Measurements from ENCODE around the gene PCDH9.

Gene PCDH9

GRCh38 chr13:66859078-66859477, 371.1 kb downstream of the PCDH9 start:
- DNase-seq (ENCODE audit: low read depth in 2 of 2, low spot score in 1 of 2), result no peak

- DNase-seq (ENCODE audit: low read depth in 2 of 2, low spot score in 1 of 2), result no peak
Measured at GRCh38 chr13:66858163-66858562, 372.0 kb downstream of the PCDH9 start.

- DNase-seq (ENCODE audit: low read depth in 2 of 2, low spot score in 1 of 2), result no peak
Measured at GRCh38 chr13:66855131-66855530, 375.0 kb downstream of the PCDH9 start.

- no peak for DNase-seq (ENCODE audit: low read depth in 2 of 2, low spot score in 1 of 2)
Measured at GRCh38 chr13:66853564-66853963, 376.6 kb downstream of the PCDH9 start.

- DNase-seq (ENCODE audit: low read depth in 2 of 2, low spot score in 1 of 2), result no peak
Measured at GRCh38 chr13:66849706-66850105, 380.4 kb downstream of the PCDH9 start.

GRCh38 chr13:66847541-66847940, 382.6 kb downstream of the PCDH9 start:
- no peak for DNase-seq (ENCODE audit: low read depth in 2 of 2, low spot score in 1 of 2)

- DNase-seq (ENCODE audit: low read depth in 2 of 2, low spot score in 1 of 2), result no peak
Measured at GRCh38 chr13:66845393-66845792, 384.7 kb downstream of the PCDH9 start.

GRCh38 chr13:66844933-66845332, 385.2 kb downstream of the PCDH9 start:
- no peak for DNase-seq (ENCODE audit: low read depth in 2 of 2, low spot score in 1 of 2)

- no peak for DNase-seq (ENCODE audit: low read depth in 2 of 2, low spot score in 1 of 2)
Measured at GRCh38 chr13:66842766-66843165, 387.4 kb downstream of the PCDH9 start.

GRCh38 chr13:66840621-66841020, 389.5 kb downstream of the PCDH9 start:
- no peak for DNase-seq (ENCODE audit: low read depth in 2 of 2, low spot score in 1 of 2)

- no peak for DNase-seq (ENCODE audit: low read depth in 2 of 2, low spot score in 1 of 2)
Measured at GRCh38 chr13:66837246-66837645, 392.9 kb downstream of the PCDH9 start.

- no peak for DNase-seq (ENCODE audit: low read depth in 2 of 2, low spot score in 1 of 2)
Measured at GRCh38 chr13:66835040-66835628, 395.0 kb downstream of the PCDH9 start.

GRCh38 chr13:66830940-66831716, 399.0 kb downstream of the PCDH9 start:
- DNase-seq (ENCODE audit: low read depth in 2 of 2, low spot score in 1 of 2), result no peak

GRCh38 chr13:66829803-66830202, 400.3 kb downstream of the PCDH9 start:
- DNase-seq (ENCODE audit: low read depth in 2 of 2, low spot score in 1 of 2), result no peak

- no peak for DNase-seq (ENCODE audit: low read depth in 2 of 2, low spot score in 1 of 2)
Measured at GRCh38 chr13:66826398-66826797, 403.7 kb downstream of the PCDH9 start.

- no peak for DNase-seq (ENCODE audit: low read depth in 2 of 2, low spot score in 1 of 2)
Measured at GRCh38 chr13:66821551-66821950, 408.6 kb downstream of the PCDH9 start.

GRCh38 chr13:66811455-66811854, 418.7 kb downstream of the PCDH9 start:
- DNase-seq (ENCODE audit: low read depth in 2 of 2, low spot score in 1 of 2), result no peak

- DNase-seq (ENCODE audit: low read depth in 2 of 2, low spot score in 1 of 2), result no peak
Measured at GRCh38 chr13:66809485-66809884, 420.7 kb downstream of the PCDH9 start.

- no peak for DNase-seq (ENCODE audit: low read depth in 2 of 2, low spot score in 1 of 2)
Measured at GRCh38 chr13:66807251-66807650, 422.9 kb downstream of the PCDH9 start.

- DNase-seq (ENCODE audit: low read depth in 2 of 2, low spot score in 1 of 2), result no peak
Measured at GRCh38 chr13:66805657-66806056, 424.5 kb downstream of the PCDH9 start.

GRCh38 chr13:66803808-66804456, 426.2 kb downstream of the PCDH9 start:
- DNase-seq (ENCODE audit: low read depth in 2 of 2, low spot score in 1 of 2), result no peak

- DNase-seq (ENCODE audit: low read depth in 2 of 2, low spot score in 1 of 2), result no peak
Measured at GRCh38 chr13:66803013-66803807, 426.9 kb downstream of the PCDH9 start.
